SKM-1 (cell line): Measurements from ENCODE around the gene HCFC1R1.

Experiments used
- DNase-seq: peaks from one replicate; lab custom pipeline; 2025; ENCODE audit not compliant: unreplicated experiment; lab: John Stamatoyannopoulos, UW

The HCFC1R1 gene

DNA sequence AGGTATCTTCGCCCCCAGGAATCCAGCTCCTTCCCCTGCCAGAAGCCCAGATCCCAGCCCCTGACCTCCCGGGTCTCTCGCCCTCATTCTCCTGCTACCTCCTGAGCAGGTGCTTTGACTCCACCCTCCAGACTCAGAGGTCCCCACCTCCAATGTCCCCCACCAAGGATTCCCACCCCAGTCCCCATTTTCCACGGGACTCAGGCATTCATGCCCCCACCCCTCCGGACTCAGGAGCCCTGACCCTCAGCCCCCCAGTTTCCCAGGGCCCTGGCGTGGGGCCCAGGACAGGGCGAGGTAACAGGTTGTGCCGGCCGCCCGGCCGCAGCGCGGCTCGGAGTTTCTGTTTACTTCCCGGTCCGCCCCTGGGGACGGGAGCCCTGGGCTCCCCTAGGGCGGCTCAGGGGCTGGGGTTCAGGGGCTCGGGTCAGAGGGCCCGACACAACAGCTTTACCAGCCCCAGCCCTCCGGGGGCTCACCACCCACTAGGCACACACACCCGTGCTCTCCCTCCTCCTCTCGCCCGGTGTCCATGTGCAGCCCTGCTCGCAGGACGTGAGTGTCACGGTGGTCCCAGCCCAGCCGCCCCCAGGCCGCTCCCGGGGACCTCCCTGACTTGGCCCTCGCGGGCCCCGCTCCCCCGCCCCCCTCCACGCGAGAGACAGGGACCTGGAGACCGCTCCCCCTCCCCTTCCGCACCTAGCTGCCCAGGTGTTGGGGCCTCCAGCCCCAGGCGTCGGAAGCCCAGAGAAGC, 12.4 kb upstream of the HCFC1R1 start:
- no peak for DNase-seq

DNA sequence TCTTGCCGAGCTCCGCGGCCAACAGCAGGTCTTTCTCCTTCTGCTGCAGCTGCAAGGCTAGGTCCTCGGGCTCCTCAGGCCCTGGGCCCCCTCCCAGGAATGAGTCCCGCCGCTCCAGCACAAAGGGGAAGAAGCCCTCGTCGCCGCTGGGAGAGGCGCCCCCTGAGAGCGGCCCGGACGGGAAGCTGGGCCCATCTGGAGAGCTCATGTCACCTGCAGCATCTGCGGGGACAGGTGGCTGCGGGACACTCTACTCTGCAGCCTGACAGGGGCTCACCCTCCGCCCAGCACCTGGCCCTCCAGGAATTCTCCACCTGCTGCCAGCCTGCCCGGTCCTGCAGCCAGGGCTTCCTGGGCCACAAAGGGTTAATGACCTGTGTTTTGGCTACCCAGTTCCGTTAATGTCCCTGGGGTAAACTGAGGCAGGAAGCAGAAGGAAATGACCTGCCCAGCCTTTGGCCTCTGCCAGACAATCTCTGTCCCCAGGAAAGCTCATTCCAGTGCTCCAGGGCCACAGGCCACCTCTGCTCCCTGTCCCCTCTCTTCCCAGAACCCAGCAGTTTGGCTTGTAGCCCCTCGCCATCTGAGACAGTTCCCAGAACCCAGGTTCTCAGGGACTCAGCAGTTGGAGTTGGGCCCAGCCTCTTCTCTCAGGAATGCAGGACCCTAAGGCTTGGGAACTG, 11.7 kb upstream of the HCFC1R1 start:
- no peak for DNase-seq

DNA sequence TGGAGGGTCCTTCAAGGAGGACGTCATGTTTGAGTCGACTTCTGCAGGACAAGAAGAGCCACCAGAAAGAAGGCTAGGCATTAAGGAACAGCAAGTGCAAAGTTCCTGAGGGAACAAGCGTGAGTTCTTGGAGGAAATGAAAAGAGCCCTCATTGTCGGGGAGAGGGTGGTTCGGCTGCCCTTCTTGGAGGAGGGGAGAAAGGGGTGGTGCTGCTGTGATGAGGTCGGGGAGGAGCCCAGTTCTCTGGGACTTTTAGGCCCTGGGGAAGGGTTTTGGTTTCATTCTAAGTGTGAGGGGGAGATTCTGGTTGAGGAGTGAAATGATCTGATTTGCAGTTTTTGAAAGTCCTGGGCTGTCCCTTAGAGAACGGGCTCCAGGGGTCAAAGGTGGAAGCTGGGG, 8.9 kb upstream of the HCFC1R1 start:
- no peak for DNase-seq

DNA sequence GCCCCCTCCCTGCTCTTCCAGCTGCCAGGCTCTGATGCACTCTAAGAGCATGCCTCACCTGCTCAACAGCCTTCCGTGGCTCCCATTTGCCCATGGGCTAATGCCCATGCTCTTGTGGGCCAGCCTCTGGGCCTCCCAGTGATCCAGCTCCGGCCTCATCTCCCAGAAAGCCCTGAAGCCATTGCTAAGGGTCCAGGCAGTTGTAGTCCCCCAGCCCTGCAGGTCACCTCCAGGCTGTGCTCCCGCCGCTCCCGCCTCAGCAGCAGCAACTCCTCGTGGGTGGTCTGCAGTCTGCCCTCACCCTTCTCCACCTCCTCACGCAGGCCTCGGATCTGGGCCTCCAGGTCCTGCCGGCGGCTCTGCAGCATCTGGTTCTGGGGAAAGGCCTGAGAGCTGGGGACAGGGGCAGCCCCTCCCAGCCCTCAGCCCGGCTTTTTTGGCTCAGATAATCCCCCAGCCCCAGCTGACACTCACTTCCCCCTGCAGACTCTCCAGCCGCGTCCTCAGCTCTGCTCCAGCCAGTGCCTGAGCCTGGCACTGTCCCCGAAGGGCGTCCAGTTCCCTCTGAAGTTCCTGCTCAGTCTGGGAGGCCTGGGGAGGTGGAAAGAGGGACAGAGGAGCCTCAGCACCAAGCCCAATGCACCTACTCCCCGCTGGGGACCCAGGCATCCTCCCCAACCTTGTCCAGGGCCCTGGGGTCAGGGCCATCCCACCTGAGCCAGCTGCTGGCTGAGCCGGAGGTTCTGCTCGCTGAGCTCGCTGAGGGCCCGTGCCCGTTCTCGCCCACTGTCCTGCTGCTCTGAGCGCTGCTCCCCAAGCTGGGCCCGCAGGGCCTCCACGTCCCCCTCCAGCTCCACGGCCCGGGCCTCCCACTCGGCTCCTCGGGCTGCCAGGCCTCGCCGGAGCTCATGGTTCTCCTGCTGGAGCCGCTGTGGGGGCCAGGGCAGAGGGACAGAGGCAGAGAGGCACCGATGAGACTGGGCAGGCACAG, 6.8 kb upstream of the HCFC1R1 start:
- no peak for DNase-seq

DNA sequence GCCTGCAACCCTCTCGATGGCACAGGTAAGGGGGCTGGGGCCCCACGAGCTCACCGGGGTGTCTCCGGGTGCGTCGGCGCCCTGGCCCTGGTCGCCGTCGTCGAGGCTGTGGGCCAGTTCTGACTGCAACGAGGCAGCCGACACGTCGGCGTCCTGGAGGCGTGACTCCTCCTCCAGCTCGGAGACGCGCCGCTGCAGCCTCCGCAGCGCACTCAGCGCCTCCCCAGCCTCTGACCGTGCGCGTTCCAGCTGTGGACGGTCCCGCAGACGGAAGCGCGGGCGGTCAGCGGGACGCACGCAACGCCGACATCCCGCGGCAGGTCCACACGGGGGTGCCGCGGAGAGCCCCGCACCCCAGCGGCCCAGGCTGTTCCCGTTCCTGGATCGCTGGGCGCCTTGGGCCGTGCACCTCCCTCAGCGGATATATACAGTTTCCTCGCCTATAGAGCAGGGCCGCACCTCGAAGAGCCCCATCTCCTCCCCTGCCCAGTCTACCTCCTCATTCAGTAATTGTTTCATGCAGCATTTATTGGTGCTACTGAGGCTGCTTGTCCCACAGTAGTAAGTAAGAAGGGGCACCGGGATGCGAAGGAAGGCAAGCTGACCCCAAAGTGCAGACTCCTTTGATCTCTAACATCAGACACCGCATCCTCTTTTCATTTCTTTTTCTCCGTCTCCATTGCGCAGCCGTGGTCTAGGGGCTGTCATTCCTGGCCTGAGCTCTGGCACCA, 5.9 kb upstream of the HCFC1R1 start:
- no peak for DNase-seq

DNA sequence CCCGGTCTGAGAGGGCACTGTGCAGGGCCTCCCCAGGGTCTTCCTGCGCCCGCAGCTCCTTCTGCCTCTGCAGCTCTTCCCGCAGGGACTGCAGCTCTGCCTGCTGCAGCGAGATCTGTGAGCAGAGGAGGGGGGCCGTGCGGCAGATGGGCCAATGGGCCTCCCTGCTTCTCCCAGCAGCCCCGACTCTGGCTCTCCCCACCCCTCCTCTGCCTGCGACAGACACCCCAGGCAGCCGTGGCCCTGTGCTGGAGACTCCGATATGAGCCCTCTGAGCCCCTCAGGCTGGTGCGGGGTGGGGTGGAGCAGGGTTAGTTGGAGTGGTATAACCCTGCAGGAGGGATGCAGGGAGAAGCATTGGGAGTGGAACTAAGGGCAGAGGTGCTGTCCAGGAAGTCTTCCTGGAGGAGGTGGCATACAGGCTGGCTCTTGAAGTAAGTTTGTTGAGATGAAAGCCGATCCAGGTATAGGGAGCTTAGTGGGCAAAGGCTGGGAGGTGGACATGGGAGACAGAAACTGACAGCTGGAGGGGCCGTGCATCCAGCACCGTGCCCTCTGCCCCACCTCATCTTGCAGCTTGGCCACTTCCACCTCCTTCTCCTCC, 5.1 kb upstream of the HCFC1R1 start:
- DNase-seq, result no peak

DNA sequence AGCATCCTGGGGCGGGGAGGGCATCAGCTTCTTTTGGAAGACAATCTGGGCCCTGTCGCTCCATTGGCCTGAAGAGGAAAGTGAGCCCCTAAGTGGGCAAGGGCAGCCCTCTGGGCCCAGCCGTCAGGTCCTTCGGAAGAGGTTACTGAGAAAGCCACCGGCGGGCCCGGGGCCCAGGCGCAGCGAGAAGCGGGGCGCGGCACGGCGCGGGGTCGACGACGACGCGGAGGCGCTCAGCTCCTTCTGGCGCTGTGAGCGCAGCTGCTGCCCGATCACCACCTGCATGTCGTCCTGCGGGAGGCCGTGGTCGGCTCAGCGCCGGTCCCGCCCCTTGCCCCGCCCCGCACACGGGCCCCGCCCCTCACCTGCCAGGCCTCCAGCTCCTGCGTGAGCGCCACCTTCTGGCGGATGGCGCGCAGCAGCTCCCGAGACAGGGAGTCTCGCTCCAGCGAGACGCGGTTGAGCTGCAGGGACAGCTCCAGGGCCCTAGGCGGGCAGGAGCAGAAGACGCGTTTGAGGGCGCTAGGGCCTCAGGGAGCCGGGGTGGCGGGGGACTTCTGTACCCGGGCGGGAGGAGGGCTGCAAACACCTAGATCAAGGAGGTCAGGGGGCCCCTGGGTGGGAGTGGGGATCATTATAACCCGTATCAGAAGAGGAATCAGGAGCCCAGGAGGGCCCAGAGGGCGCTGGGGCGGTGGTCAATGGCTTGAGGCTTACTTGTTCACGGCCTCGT, 4.4 kb upstream of the HCFC1R1 start:
- DNase-seq, result peak; percentile 67

DNA sequence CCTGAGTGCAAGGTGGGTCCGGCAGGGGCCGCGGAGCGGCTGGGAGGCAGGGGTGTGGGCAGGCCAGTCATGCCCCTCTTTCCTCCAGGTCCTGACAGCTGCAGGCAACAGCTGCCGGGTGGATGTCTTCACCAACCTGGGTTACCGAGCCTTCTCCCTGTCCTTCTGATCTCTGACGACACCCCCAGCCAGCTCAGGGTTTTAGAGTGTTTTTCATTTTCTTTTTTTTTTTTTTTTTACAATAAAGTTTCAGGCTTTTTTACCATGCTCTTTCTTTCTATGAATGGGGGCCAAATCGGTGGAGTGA, 3.7 kb upstream of the HCFC1R1 start:
- DNase-seq, result no peak

DNA sequence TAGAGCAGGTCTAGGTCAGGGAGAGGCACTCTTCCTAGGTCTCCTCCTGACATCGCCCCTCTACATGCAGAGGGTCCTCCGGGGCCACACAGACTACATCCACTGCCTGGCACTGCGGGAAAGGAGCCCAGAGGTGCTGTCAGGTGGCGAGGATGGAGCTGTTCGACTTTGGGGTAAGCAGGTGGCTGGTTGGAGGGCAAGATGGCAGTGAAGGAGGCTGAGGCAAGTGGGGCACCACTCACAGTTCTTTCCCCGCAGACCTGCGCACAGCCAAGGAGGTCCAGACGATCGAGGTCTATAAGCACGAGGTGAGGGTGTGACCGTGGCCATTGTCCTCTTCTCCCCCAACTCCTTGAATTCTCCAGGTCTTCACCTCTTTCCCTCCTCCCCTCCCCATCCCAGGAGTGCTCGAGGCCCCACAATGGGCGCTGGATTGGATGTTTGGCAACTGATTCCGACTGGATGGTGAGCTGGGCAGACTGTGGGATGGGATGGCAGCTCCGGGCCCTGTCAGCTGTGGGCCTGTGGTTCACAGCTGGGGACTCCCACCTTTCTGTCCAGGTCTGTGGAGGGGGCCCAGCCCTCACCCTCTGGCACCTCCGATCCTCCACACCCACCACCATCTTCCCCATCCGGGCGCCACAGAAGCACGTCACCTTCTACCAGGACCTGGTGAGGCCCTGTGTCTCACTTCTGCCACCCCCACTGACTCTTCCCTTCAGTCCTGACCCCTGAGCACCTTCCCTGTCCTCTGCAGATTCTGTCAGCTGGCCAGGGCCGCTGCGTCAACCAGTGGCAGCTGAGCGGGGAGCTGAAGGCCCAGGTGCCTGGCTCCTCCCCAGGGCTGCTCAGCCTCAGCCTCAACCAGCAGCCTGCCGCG, 3.1 kb upstream of the HCFC1R1 start:
- DNase-seq, result no peak

DNA sequence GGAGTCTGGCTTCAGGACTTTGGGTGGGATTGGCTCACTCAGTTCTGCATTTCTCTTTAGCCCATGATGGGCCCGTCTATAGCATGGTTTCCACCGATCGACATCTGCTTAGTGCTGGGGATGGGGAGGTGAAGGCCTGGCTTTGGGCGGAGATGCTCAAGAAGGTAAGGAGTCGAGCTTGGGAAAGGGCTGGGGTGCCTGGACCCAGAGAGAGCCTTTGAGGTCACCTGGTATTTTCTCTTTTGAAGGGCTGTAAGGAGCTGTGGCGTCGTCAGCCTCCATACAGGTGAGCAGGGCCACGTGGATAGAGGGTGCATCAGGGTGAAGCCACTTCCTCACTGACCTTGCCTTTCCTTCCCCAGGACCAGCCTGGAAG, 2.2 kb upstream of the HCFC1R1 start:
- no peak for DNase-seq

DNA sequence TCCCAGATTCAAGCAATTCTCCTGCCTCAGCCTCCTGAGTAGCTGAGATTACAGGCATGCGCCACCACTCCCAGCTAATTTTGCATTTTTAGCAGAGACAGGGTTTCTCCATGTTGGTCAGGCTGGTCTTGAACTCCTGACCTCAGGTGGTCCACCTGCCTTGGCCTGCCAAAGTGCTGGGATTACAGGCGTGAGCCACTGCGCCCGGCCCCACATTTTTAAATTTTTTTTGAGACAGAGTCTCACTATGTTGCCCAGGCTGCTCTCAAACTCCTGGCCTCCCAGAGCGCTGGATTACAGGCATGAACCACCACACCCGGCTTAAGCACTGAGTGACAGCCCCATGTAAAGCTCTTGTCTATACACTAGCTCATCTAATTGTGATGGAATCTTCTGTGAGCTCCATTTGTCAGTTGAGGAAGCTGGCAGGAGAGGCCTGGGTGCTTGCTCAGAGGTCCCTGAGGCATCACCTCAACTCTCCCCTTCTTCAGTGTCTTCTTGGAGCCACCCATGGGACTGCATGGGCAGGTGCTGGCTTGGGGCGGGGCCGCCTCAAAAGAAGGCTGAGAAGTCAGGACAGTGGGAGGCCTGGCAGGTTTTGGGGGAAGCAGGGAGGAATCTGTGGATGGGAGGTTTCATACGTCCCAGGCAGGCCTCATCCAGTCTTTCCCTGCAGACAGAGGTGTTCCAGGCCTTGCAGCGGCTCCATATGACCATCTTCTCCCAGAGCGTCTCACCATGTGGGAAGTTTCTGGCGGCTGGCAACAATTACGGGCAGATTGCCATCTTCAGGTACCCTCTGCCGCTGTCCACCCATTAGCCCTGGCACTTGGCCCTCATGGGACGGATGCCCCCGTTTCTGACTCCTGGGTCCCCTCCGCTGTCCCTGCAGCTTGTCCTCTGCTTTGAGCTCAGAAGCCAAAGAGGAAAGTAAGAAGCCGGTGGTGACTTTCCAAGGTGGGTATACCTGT, 1.6 kb upstream of the HCFC1R1 start:
- no peak for DNase-seq

DNA sequence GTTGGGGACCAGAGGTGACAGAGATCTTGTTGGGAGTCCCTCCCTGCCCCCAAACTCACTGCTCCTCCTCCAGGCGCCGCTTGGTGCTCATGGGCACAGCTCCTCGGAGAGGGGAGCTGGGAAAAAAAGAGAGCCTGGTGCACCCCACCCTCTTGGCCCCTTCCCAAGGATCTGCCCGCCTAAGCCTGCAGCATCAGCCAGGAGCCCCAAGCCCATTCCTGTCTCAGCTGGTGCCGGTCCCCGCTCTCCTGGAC, 400 bp downstream of the HCFC1R1 start:
- DNase-seq, result no peak

DNA sequence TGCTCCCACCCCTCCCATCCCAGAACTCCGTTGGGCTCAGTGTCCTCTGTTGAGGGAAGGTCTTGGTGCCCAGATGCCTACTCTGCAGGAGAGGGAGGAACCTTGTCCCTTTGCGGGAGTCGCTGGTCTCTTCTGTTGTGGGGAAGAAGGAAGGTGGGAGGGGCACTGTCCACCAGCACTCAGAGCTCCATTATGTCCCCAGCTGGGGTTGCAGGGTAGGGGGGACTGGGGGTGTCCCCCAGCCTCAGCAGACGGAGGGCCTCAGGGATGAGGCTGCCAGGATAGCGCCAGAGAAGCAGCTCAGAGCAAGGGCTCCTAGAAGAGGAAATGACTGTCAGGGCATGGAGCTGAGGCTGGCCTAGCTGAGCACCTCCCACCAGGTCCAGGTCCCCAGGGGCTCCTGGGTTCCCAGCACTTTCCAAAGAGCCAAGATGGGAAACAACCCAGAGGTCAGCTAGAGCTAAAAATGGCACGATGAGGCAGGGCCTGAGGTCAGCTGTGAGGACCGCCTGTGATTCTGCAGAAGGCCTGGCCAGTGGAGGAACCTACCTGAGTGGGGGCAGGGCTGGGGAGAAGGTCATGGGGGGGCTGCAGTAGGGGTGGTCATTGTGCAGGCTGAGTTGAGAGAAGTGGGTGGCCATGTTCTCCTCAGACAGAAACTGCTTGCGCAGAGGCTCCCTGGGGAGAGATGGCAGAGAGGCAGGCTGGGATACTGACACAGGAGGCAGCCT, 893 bp downstream of the HCFC1R1 start:
- no peak for DNase-seq

DNA sequence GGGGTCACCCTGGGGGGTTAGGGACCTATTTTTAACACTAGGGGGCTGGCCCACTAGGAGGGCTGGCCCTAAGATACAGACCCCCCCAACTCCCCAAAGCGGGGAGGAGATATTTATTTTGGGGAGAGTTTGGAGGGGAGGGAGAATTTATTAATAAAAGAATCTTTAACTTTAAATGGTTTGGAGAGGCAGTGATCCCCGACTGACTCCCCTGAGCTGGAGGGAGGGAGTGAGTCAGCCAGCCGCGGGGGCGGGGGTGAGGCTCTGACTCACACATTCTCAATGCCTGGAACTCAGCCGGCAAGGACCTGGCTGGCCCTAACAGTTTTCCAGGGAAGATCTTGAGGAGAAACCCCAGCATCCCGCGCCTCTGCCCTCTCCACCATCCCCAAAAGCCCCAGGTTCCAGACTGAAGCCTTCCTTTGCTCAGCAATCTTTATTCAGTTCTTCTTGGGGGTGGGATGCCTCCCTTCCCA, 1.5 kb downstream of the HCFC1R1 start:
- DNase-seq, result no peak

DNA sequence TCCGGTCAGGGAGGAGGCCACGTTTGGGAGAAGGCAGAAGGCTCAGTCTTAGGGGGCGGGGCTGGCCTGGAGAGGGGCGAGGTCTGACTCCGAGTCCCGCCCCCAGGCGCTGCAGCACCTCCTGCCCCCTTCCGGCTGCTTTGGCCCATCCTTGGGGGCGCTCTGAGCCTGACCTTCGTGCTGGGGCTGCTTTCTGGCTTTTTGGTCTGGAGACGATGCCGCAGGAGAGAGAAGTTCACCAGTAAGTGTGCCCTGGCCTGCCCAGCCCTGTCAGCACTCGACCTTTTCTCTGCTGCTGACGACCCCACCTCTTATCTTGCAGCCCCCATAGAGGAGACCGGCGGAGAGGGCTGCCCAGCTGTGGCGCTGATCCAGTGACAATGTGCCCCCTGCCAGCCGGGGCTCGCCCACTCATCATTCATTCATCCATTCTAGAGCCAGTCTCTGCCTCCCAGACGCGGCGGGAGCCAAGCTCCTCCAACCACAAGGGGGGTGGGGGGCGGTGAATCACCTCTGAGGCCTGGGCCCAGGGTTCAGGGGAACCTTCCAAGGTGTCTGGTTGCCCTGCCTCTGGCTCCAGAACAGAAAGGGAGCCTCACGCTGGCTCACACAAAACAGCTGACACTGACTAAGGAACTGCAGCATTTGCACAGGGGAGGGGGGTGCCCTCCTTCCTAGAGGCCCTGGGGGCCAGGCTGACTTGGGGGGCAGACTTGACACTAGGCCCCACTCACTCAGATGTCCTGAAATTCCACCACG, 2.1 kb downstream of the HCFC1R1 start:
- DNase-seq, result peak; percentile 65

DNA sequence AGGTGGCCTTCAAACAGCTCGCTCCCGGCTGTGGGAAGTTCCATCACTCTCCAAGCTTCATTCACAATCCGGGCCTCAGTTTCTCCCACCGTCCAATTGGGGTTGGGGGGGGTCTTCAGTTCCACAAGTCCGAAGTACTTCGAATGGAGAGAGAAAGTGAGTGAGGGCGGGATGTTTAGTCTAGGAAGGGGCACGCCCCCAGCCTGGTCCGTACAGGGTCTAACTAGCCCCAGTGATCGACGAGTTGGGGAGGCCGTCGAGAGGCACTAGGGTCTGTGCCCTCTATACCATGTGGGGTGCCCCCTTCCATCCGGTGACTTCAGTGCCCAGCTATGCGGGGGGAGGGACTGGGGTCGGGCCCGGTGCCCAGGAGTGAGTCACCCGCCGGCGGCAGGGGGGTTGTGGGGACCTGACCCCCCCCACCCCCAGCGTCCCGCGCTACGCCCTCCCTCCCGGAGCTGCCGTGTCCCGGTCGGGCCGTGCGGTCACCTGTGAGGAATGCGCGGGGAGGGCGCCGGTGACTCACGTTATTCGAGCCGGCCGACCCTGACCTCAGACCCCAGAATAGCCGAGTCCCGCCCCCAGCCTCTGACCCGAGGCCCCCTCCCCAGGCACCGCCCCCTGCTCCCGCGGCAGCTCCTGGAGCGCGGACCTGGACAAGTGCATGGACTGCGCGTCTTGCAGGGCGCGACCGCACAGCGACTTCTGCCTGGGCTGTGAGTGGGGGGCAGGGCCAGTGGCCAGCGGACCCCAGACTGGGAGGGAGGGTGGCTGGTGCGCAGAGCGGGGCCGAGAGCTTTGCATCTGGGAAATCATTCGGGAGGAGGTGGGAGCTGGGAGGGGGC, 2.9 kb downstream of the HCFC1R1 start:
- DNase-seq, result no peak
